A673 (cell line): Measurements from ENCODE around the gene INCA1. TPM values are rescaled to one million over a fixed set of nuclear protein-coding genes. Genes with fewer than 3 reads are reported as not detected.

Experiments
- BruUV-seq: library from RNA; stranded (reverse); fragments of 400-500 nt; replicated peaks from 2 replicates; lab custom pipeline; 2021; lab: Mats Ljungman, UMichigan
- CTCF ChIA-PET: fragments of 300-600 bp; sonication (Branson Sonifier 250); formaldehyde crosslinking; loops from one replicate; lab custom pipeline; 2022; ENCODE audit warnings: antibody characterized with exemption; lab: Charles Lee
- POLR2A ChIA-PET: fragments of 300-600 bp; sonication (Branson Sonifier 250); formaldehyde crosslinking; loops from one replicate; lab custom pipeline; 2022; ENCODE audit warnings: antibody characterized with exemption; ENCODE audit not compliant: low non-redundant PET; lab: Charles Lee
- DNase-seq: peaks from one replicate; pipeline ENCODE4 v3.0.0-alpha.2; 2015; ENCODE audit warnings: low spot score
- H3K27ac ChIP-seq: fragments of 200-600 bp; sonication (generic); 2 replicates; pipeline ENCODE4 v1.5.1; 2016; ENCODE audit warnings: mixed run types, low read depth, mild to moderate bottlenecking, mixed read lengths, antibody characterized with exemption, low read length; ENCODE audit not compliant: poor library complexity, severe bottlenecking
- H3K27me3 ChIP-seq: fragments of 200-600 bp; sonication (generic); replicated peaks from 2 replicates; pipeline ENCODE4 v1.6.1; 2017; ENCODE audit warnings: mixed run types, low read depth, mild to moderate bottlenecking, mixed read lengths, antibody characterized with exemption, low read length; ENCODE audit not compliant: insufficient read depth, poor library complexity
- H3K36me3 ChIP-seq: fragments of 200-600 bp; sonication (generic); 2 replicates; pipeline ENCODE4 v1.6.1; 2016; ENCODE audit warnings: mixed run types, mild to moderate bottlenecking, mixed read lengths, antibody characterized with exemption, low read length; ENCODE audit not compliant: insufficient read depth, poor library complexity, severe bottlenecking
- H3K4me1 ChIP-seq: fragments of 200-600 bp; sonication (generic); 2 replicates; pipeline ENCODE4 v1.6.1; 2017; ENCODE audit warnings: mixed run types, mild to moderate bottlenecking, mixed read lengths, antibody characterized with exemption, low read length; ENCODE audit not compliant: insufficient read depth, poor library complexity, severe bottlenecking
- H3K4me3 ChIP-seq: fragments of 200-600 bp; sonication (generic); 2 replicates; pipeline ENCODE4 v1.5.1; 2016; ENCODE audit warnings: low read depth, mixed run types, mild to moderate bottlenecking, mixed read lengths, low read length; ENCODE audit not compliant: poor library complexity, severe bottlenecking
- H3K9me3 ChIP-seq: fragments of 200-600 bp; sonication (generic); 2 replicates; pipeline ENCODE4 v1.6.1; 2016; ENCODE audit warnings: mixed run types, low read depth, mild to moderate bottlenecking, mixed read lengths, antibody characterized with exemption, low read length; ENCODE audit not compliant: poor library complexity, severe bottlenecking
- CTCF ChIP-seq: fragments of 300-800, 200-600 bp; sonication (generic); conservative IDR thresholded peaks from 2 replicates; pipeline ENCODE4 v1.5.1; 2017; ENCODE audit warnings: low read depth, mild to moderate bottlenecking, antibody characterized with exemption, low read length, moderate library complexity, mixed read lengths
- EZH2 ChIP-seq: fragments of 200-600 bp; sonication (generic); IDR thresholded peaks from 2 replicates; pipeline ENCODE4 v1.6.1; 2017; ENCODE audit warnings: borderline replicate concordance, low read depth, mild to moderate bottlenecking, mixed read lengths, antibody characterized with exemption, low read length; ENCODE audit not compliant: poor library complexity, severe bottlenecking
- intact Hi-C: fragments of 100-400 bp; cut with micrococcal nuclease; formaldehyde crosslinking; loops from one replicate; pipeline ENCODE4 v1.10.0; 2022; ENCODE audit not compliant: unreplicated experiment
- total RNA-seq: library from RNA; stranded (reverse); gene quantifications from 2 replicates; pipeline ENCODE4 v1.2.3, GENCODE V29; 2021

Gene INCA1
- total RNA-seq, 1 experiment from 2014 or later: 0.62 TPM

GRCh38 chr17:4940555-4941318, 56.6 kb downstream of the INCA1 start:
- no peak for DNase-seq
- ChIA-PET POLR2A (interaction anchor here (0.5 to 0.6 kb wide), 2 partner anchors 95 to 439 kb away, joined by 4 to 7 read pairs; partner anchors contain the start of gene SLC52A1), CTCF (interaction anchor here (0.5 kb wide), 1 partner anchor 8 kb away, joined by 4 read pairs; the partner anchor contains the start of gene PFN1)
- TSS peak; percentile 79 for BruUV-seq
- peak overlapping the region; percentile 94 for H3K27ac ChIP-seq
- intact Hi-C loops: no loop called here
- H3K27me3 ChIP-seq: no peaks in the 10 kb centered on the region
- H3K36me3 ChIP-seq: peaks cover 47% of the 10 kb centered on the region
- peaks cover 30% of the 10 kb centered on the region for H3K4me1 ChIP-seq
- H3K4me3 ChIP-seq: peak overlapping the region; percentile 75
- H3K9me3 ChIP-seq: no peaks in the 10 kb centered on the region
- no peak for TF ChIP-seq CTCF
- TF ChIP-seq EZH2: no peak

GRCh38 chr17:4939796-4940554, 57.3 kb downstream of the INCA1 start, which contains the start of the genes RNF167 and SLC25A11:
RNF167 (plus strand) TSS chr17:4940268; CDS start chr17:4940910, 642 bp downstream.
SLC25A11 (minus strand) TSS chr17:4940046; CDS start chr17:4939910, 136 bp downstream.
- no peak for TF ChIP-seq EZH2
- intact Hi-C loops: no loop called here
- Histone ChIP-seq H3K27ac (peak within 1 kb of the TSS; percentile 94), H3K36me3 (peaks cover 39% of the 10 kb centered on the region), H3K27me3 (no peaks in the 10 kb centered on the region), H3K9me3 (no peaks in the 10 kb centered on the region), H3K4me3 (peak within 1 kb of the TSS; percentile 75), H3K4me1 (peaks cover 23% of the 10 kb centered on the region)
- BruUV-seq: no TSS peak
- POLR2A ChIA-PET: interaction anchor here (0.6 to 0.7 kb wide), 2 partner anchors 11 to 14 kb away, joined by 3 read pairs; no protein-coding TSS in a partner anchor
- DNase-seq: peak; percentile 100
- CTCF ChIA-PET: interaction anchor here (0.5 to 0.7 kb wide), 3 partner anchors 8 to 37 kb away, joined by 4 read pairs; partner anchors contain the start of genes CHRNE, PFN1 and SPAG7

- H3K27ac ChIP-seq: peak overlapping the region; percentile 94
- peaks cover 34% of the 10 kb centered on the region for H3K36me3 ChIP-seq
- no peak for DNase-seq
- ChIA-PET CTCF (interaction anchor here (0.7 kb wide), 1 partner anchor 36 kb away, joined by 4 read pairs; the partner anchor contains the start of gene CHRNE), POLR2A (interaction anchor here (0.6 kb wide), 2 partner anchors 10 to 29 kb away, joined by 3 read pairs; no protein-coding TSS in a partner anchor)
- BruUV-seq: no TSS peak
- H3K4me3 ChIP-seq: peak overlapping the region; percentile 75
- H3K9me3 ChIP-seq: no peaks in the 10 kb centered on the region
- TF ChIP-seq EZH2 (no peak), CTCF (no peak)
- peaks cover 18% of the 10 kb centered on the region for H3K4me1 ChIP-seq
- intact Hi-C loops: no loop called here
- no peaks in the 10 kb centered on the region for H3K27me3 ChIP-seq
Observed at GRCh38 chr17:4939546-4939795, 57.9 kb downstream of the INCA1 start.
